LNCaP clone FGC (cell line): ENCODE data around the gene CSDE1.

Experiments
- DNase-seq: peaks from one replicate; pipeline ENCODE4 v3.0.0-alpha.2; 2011; ENCODE audit warnings: low read depth
- H3K4me3 ChIP-seq: 2 replicates; pipeline ENCODE4 v1.5.1; 2011; ENCODE audit warnings: mild to moderate bottlenecking, low read depth, low read length, control low read depth
- CTCF ChIP-seq: IDR thresholded peaks from 2 replicates; pipeline ENCODE4 v1.5.1; 2012; ENCODE audit warnings: mild to moderate bottlenecking; ENCODE audit not compliant: control insufficient read depth, insufficient read depth; ENCODE audit errors: extremely low read depth

The CSDE1 gene

GRCh38 chr1:114666954-114667353, 90.8 kb downstream of the CSDE1 start:
- no peak for DNase-seq
- no peak overlapping the region for H3K4me3 ChIP-seq
- TF ChIP-seq CTCF = no peak
